Nephron progenitor cell (in vitro differentiated cells): Measurements from ENCODE around the gene PHF2.

Source experiments
- DNase-seq: peaks from one replicate; pipeline ENCODE4 v3.0.0; 2021
- H3K27ac Mint-ChIP-seq: 2 replicates; pipeline ENCODE4 v1.8.0; 2021; ENCODE audit warnings: mild to moderate bottlenecking, moderate library complexity, mixed read lengths
- H3K27me3 Mint-ChIP-seq: 2 replicates; pipeline ENCODE4 v1.8.0; 2021; ENCODE audit warnings: mild to moderate bottlenecking, low read depth, mixed read lengths; ENCODE audit not compliant: poor library complexity
- H3K36me3 Mint-ChIP-seq: 2 replicates; pipeline ENCODE4 v1.8.0; 2021; ENCODE audit warnings: low read depth, mixed read lengths
- H3K4me1 Mint-ChIP-seq: 2 replicates; pipeline ENCODE4 v1.8.0; 2021; ENCODE audit warnings: mixed read lengths
- H3K4me3 Mint-ChIP-seq: 2 replicates; pipeline ENCODE4 v1.8.0; 2021; ENCODE audit warnings: mild to moderate bottlenecking, moderate library complexity, mixed read lengths
- H3K9me3 Mint-ChIP-seq: 2 replicates; pipeline ENCODE4 v1.8.0; 2021; ENCODE audit warnings: mild to moderate bottlenecking, moderate library complexity, mixed read lengths
- CTCF ChIP-seq: fragments of 200-600 bp; sonication (generic); IDR thresholded peaks from 2 replicates; pipeline ENCODE4 v1.5.0; 2021; ENCODE audit warnings: antibody characterized with exemption

The PHF2 gene

GRCh38 chr9:93575796-93576257 is 557 bp upstream of the PHF2 start:
- peaks cover 7% of the 10 kb centered on the region for H3K36me3 Mint-ChIP-seq
- no peak for TF ChIP-seq CTCF
- H3K9me3 Mint-ChIP-seq, result peaks cover 12% of the 10 kb centered on the region
- H3K4me3 Mint-ChIP-seq, result peak overlapping the region; percentile 91
- peaks cover 44% of the 10 kb centered on the region for H3K4me1 Mint-ChIP-seq
- DNase-seq, result peak; percentile 31
- H3K27ac Mint-ChIP-seq, result no peak overlapping the region
- H3K27me3 Mint-ChIP-seq, result peaks cover 6% of the 10 kb centered on the region

DNA sequence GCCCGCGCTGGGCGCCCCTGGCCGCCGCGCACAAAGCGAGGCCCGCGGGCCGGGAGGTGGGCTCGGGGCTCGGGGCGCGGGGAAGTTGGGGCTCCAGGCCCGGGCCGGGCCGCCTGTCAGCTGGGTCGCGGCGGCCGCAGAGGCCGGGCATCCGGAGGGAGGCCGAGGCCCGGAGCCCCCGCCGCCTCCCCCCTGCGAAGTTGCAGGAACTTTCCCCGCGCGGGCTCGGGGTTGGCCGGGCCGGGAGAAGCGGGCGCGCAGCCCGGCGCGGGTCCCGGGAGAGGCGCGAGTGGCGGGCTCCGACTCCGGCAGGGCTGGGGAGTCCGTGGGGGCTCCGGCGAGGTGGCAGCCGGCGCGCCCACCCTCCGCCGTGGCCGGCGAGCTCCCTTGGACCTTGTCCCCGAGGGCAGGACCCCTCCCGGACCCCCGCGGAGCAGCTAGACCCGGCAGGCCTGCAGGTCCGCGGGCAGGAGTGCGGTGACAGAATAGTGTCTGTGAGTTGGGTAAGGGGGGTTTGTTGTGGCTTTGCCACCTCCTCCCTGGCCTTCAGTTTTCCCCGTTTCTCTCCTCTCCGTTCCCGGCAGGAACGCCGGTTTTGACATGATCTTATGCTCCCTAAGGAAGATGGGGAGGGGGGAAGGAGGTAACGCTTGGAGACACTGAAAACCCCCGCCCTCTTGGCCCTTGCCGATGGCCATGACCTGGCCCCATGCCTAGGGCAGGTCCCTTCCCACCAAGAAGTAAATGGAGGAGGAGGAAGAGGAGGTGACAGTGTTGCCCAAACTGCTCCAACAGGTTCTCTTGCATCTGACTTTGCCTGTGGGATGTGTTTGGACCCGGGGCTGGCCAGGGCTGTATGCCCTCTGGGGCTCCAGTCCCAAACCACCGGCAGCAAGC is 942 bp downstream of the PHF2 start:
- DNase-seq, result peak; percentile 53
- Mint-ChIP-seq H3K27ac (peak overlapping the region; percentile 36), H3K9me3 (no peaks in the 10 kb centered on the region), H3K4me1 (peaks cover 51% of the 10 kb centered on the region), H3K4me3 (peak overlapping the region; percentile 88), H3K36me3 (no peaks in the 10 kb centered on the region), H3K27me3 (peaks cover 6% of the 10 kb centered on the region)
- no peak for TF ChIP-seq CTCF

DNA sequence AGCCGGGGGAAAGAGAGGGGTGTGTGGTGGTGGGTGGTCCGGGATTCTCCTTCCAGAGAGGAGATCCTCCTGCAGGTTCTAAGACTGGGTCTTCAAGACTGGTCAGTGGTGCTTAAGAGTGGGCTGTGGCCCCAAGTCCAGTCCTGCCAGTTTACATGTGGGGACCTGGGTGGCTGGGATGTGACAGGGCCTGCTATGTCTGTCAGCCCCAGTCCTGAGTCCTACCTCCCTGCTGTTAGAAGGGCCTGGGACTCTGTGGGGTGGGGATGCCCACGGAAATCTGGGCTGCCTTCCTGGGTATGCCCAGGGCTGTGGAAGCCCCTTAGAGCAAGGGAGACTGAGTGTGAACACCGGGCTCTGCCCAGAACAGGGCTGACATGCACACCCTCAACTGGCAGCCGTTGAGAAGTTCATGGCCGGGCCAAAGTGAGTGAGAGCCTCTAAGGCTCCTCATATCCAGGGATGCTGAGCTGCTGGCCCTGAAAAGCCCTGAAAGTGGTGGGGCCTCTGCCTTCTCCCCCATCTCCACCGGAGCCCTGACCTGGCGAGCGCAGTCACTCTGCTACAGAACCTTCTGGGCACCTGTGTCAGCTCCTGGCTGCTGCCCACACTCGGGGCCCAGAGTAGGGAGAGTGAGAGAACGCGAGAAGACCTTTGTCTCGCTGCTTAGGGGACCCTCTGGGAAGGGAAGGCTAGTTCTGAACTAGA is 1.7 kb downstream of the PHF2 start:
- Mint-ChIP-seq H3K27me3 (peaks cover 6% of the 10 kb centered on the region), H3K27ac (no peak overlapping the region), H3K9me3 (peaks cover 2% of the 10 kb centered on the region), H3K4me1 (peaks cover 51% of the 10 kb centered on the region), H3K36me3 (peaks cover 7% of the 10 kb centered on the region), H3K4me3 (peak overlapping the region; percentile 88)
- no peak for TF ChIP-seq CTCF
- DNase-seq, result no peak

GRCh38 chr9:93578844-93579243 is 2.5 kb downstream of the PHF2 start:
- H3K4me1 Mint-ChIP-seq, result peaks cover 51% of the 10 kb centered on the region
- peaks cover 14% of the 10 kb centered on the region for H3K36me3 Mint-ChIP-seq
- no peak for TF ChIP-seq CTCF
- peaks cover 6% of the 10 kb centered on the region for H3K27me3 Mint-ChIP-seq
- peaks cover 7% of the 10 kb centered on the region for H3K9me3 Mint-ChIP-seq
- DNase-seq, result no peak
- peak overlapping the region; percentile 31 for H3K4me3 Mint-ChIP-seq
- H3K27ac Mint-ChIP-seq, result no peak overlapping the region

GRCh38 chr9:93579711-93580516 is 3.5 kb downstream of the PHF2 start:
- DNase-seq, result no peak
- Mint-ChIP-seq H3K27me3 (peaks cover 6% of the 10 kb centered on the region), H3K4me1 (peaks cover 46% of the 10 kb centered on the region), H3K27ac (no peak overlapping the region), H3K9me3 (peaks cover 18% of the 10 kb centered on the region), H3K36me3 (peaks cover 22% of the 10 kb centered on the region), H3K4me3 (peak overlapping the region; percentile 31)
- TF ChIP-seq CTCF, result no peak
